ENCODE results near the gene SETDB2. TPM values are rescaled to one million over a fixed set of nuclear protein-coding genes. Genes with fewer than 3 reads are reported as not detected.

SETDB2 gene
- total and polyA plus RNA-seq, 10 of the 15 experiments (the other 5 are each of a cell fraction or from before 2014, with no cell fraction given): 1.2 to 10.0 (median 7.4) TPM

DNA sequence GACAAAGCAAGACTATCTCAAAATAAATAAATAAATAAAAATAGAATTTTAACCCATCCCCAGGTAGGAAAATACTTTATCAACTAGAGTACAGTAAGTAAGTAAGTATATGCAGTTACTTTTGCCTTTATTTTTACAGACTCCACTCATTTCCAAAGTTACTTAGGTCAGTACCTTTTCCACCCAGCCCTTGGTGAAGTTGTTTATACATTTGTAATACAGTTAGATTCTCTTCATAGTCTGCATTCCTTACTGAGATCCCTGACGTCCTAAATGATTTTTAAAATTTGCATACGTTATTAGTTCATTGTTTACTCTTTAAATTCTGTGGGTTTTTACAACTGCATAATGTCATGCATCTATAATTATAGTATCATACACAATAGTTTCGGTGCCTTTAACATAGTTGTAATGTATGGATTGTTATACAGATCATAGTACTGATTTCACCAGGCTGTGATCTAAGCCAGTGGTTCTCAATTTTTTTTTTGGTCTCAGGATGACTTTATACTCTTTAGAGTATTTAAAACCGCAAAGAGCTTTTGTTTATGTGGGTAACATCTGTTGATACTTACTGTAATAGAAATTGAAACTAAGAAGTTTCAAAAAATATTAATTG is 10.4 kb downstream of the SETDB2 start (continued):
- TF ChIP-seq BMI1 (IDR thresholded peaks at IDR 0.05; ENCODE audit: borderline replicate concordance): no peak
- TF ChIP-seq RELA (IDR thresholded peaks at IDR 0.05; ENCODE audit: borderline replicate concordance, partially characterized antibody): no peak
- TF ChIP-seq, protein P1, sequence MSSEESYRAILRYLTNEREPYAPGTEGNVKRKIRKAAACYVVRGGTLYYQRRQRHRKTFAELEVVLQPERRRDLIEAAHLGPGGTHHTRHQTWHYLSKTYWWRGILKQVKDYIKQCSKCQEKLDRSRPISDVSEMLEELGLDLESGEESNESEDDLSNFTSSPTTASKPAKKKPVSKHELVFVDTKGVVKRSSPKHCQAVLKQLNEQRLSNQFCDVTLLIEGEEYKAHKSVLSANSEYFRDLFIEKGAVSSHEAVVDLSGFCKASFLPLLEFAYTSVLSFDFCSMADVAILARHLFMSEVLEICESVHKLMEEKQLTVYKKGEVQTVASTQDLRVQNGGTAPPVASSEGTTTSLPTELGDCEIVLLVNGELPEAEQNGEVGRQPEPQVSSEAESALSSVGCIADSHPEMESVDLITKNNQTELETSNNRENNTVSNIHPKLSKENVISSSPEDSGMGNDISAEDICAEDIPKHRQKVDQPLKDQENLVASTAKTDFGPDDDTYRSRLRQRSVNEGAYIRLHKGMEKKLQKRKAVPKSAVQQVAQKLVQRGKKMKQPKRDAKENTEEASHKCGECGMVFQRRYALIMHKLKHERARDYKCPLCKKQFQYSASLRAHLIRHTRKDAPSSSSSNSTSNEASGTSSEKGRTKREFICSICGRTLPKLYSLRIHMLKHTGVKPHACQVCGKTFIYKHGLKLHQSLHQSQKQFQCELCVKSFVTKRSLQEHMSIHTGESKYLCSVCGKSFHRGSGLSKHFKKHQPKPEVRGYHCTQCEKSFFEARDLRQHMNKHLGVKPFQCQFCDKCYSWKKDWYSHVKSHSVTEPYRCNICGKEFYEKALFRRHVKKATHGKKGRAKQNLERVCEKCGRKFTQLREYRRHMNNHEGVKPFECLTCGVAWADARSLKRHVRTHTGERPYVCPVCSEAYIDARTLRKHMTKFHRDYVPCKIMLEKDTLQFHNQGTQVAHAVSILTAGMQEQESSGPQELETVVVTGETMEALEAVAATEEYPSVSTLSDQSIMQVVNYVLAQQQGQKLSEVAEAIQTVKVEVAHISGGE (CRISPR knock-in tag; IDR thresholded peaks at IDR 0.05): no peak
- TF ChIP-seq TCF3 (IDR thresholded peaks at IDR 0.05; ENCODE audit: borderline replicate concordance, insufficient read depth, low read depth, low read length): no peak
- TF ChIP-seq, protein P2, sequence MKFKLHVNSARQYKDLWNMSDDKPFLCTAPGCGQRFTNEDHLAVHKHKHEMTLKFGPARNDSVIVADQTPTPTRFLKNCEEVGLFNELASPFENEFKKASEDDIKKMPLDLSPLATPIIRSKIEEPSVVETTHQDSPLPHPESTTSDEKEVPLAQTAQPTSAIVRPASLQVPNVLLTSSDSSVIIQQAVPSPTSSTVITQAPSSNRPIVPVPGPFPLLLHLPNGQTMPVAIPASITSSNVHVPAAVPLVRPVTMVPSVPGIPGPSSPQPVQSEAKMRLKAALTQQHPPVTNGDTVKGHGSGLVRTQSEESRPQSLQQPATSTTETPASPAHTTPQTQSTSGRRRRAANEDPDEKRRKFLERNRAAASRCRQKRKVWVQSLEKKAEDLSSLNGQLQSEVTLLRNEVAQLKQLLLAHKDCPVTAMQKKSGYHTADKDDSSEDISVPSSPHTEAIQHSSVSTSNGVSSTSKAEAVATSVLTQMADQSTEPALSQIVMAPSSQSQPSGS (IDR thresholded peaks at IDR 0.05; ENCODE audit: low read length): peak; percentile 95
- no peak for TF ChIP-seq MXI1 (IDR thresholded peaks at IDR 0.05; ENCODE audit: low read depth, low read length)
- 0 out of 2 replicates have a peak, but pooled peaks have one; percentile 55 for TF ChIP-seq SMARCA5 (IDR thresholded peaks at IDR 0.05)
- no peak for TF ChIP-seq TAF1 (IDR thresholded peaks at IDR 0.05; ENCODE audit: borderline replicate concordance, low read depth, low read length)
- peak; percentile 68; the same call in 1 of the 2 replicates for TF ChIP-seq ZBED1 (IDR thresholded peaks at IDR 0.05; ENCODE audit: borderline replicate concordance)
- no peak for TF ChIP-seq POLR2A (IDR thresholded peaks at IDR 0.05; ENCODE audit: low read depth, low read length)
- TF ChIP-seq, protein P3, sequence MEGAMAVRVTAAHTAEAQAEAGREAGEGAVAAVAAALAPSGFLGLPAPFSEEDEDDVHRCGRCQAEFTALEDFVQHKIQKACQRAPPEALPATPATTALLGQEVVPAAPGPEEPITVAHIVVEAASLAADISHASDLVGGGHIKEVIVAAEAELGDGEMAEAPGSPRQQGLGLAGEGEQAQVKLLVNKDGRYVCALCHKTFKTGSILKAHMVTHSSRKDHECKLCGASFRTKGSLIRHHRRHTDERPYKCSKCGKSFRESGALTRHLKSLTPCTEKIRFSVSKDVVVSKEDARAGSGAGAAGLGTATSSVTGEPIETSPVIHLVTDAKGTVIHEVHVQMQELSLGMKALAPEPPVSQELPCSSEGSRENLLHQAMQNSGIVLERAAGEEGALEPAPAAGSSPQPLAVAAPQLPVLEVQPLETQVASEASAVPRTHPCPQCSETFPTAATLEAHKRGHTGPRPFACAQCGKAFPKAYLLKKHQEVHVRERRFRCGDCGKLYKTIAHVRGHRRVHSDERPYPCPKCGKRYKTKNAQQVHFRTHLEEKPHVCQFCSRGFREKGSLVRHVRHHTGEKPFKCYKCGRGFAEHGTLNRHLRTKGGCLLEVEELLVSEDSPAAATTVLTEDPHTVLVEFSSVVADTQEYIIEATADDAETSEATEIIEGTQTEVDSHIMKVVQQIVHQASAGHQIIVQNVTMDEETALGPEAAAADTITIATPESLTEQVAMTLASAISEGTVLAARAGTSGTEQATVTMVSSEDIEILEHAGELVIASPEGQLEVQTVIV (IDR thresholded peaks at IDR 0.05; ENCODE audit: borderline replicate concordance, partially characterized antibody): no peak
- no peak for TF ChIP-seq CHD1 (IDR thresholded peaks at IDR 0.05; ENCODE audit: low read depth, low read length)
- TF ChIP-seq SPI1 (IDR thresholded peaks at IDR 0.05; ENCODE audit: borderline replicate concordance, insufficient read depth, low read depth, low read length): no peak
- no peak for TF ChIP-seq SMAD1 (IDR thresholded peaks at IDR 0.05; ENCODE audit: low read depth, partially characterized antibody)
- peak; percentile 56; the same call in 1 of the 2 replicates for TF ChIP-seq BCL11A (IDR thresholded peaks at IDR 0.05; ENCODE audit: low read depth, low read length)
- TF ChIP-seq LARP7 (IDR thresholded peaks at IDR 0.05): no peak
- no peak for TF ChIP-seq RBBP5 (conservative IDR thresholded peaks at IDR 0.05)
- TF ChIP-seq HDGF (IDR thresholded peaks at IDR 0.05): no peak
- TF ChIP-seq IRF4 (IDR thresholded peaks at IDR 0.05; ENCODE audit: low read depth, low read length): 0 out of 2 replicates have a peak, but pooled peaks have one; percentile 56
- no peak for TF ChIP-seq SUPT20H (IDR thresholded peaks at IDR 0.05; ENCODE audit: borderline replicate concordance, control insufficient read depth, low read depth, low read length)
- no peak for TF ChIP-seq BRCA1 (IDR thresholded peaks at IDR 0.05; ENCODE audit: low read depth, low read length)
- no peak for TF ChIP-seq ESRRA (IDR thresholded peaks at IDR 0.05; ENCODE audit: low read length)
- no peak for TF ChIP-seq EZH2 (IDR thresholded peaks at IDR 0.05; ENCODE audit: borderline replicate concordance, control insufficient read depth, low read depth, low read length)
- peak; percentile 40; the same call in 1 of the 2 replicates for TF ChIP-seq GABPA (IDR thresholded peaks at IDR 0.05; ENCODE audit: low read depth)
- TF ChIP-seq NFYA (IDR thresholded peaks at IDR 0.05; ENCODE audit: borderline replicate concordance, low read depth, low read length): no peak
- TF ChIP-seq FOS (IDR thresholded peaks at IDR 0.05; ENCODE audit: borderline replicate concordance, extremely low read depth, insufficient read length): no peak

All from GM12878 (cell line).